Endothelial cell of umbilical vein (primary cell): ENCODE results near the gene RAD9A. TPM values are rescaled to one million over a fixed set of nuclear protein-coding genes. Genes with fewer than 3 reads are reported as not detected.

Experiments
- BruUV-seq: library from RNA; stranded (reverse); fragments of 400-500 nt; replicated peaks from 2 replicates; lab custom pipeline; 2021; lab: Mats Ljungman, UMichigan
- CTCF ChIA-PET: fragments of 300-600, 350-600 bp; sonication (Branson Sonifier 250); formaldehyde crosslinking; loops from one replicate; lab custom pipeline; 2021; ENCODE audit warnings: antibody characterized with exemption, inconsistent platforms; lab: Charles Lee
- POLR2A ChIA-PET: fragments of 300-600, 350-600 bp; sonication (Branson Sonifier 250); formaldehyde crosslinking; loops from one replicate; lab custom pipeline; 2021; ENCODE audit warnings: antibody characterized with exemption, inconsistent platforms; lab: Charles Lee
- DNase-seq: peaks from one replicate; pipeline ENCODE4 v3.0.0-alpha.2; 2011; ENCODE audit warnings: low read depth, low spot score
- FAIRE-seq: peaks from 2 replicates; lab custom pipeline; 2011; peaks lifted over from hg19 to GRCh38; lab: Jason Lieb, UNC
- H2AFZ ChIP-seq: 2 replicates; pipeline ENCODE4 v1.6.0; 2012; ENCODE audit warnings: low read depth, low read length, control low read depth, inconsistent platforms
- H3K27ac ChIP-seq: 2 replicates; pipeline ENCODE4 v1.5.1; 2011; ENCODE audit warnings: low read depth, mild to moderate bottlenecking, control low read depth, low read length, moderate library complexity; ENCODE audit not compliant: insufficient read depth
- H3K27me3 ChIP-seq, 2 experiments: 2 replicates each; pipeline versions ENCODE4 v1.6.0 to v1.6.1; 2011; ENCODE audit warnings: low read length in 2 of 2, mixed read lengths in 1 of 2; ENCODE audit not compliant: control insufficient read depth in 2 of 2, insufficient read depth in 2 of 2
- H3K36me3 ChIP-seq, 2 experiments: 2 replicates in 1 of 2; 3 replicates in 1 of 2; pipeline ENCODE4 v1.5.1; 2011; ENCODE audit warnings: low read length in 2 of 2, mild to moderate bottlenecking in 1 of 2, moderate library complexity in 1 of 2; ENCODE audit not compliant: control insufficient read depth in 2 of 2, insufficient read depth in 2 of 2; ENCODE audit errors: extremely low read depth in 1 of 2
- H3K4me1 ChIP-seq: 3 replicates; pipeline ENCODE4 v1.5.1; 2011; ENCODE audit warnings: mild to moderate bottlenecking, low read length; ENCODE audit not compliant: control insufficient read depth, insufficient read depth; ENCODE audit errors: extremely low read depth
- H3K4me2 ChIP-seq: 2 replicates; pipeline ENCODE4 v1.6.1; 2011; ENCODE audit warnings: low read length, control low read depth, mixed read lengths; ENCODE audit not compliant: insufficient read depth
- H3K4me3 ChIP-seq, 3 experiments: fragments of 200-600 bp in 1 of 3; sonication (generic), shearing (Covaris generic) in 1 of 3; replicated peaks in 1 of 3; 2 replicates each; pipeline ENCODE4 v1.5.1; 2011 to 2016; ENCODE audit warnings: control low read depth in 3 of 3, low read length in 3 of 3, mild to moderate bottlenecking in 2 of 3, inconsistent platforms in 1 of 3, low read depth in 1 of 3, moderate library complexity in 1 of 3; ENCODE audit not compliant: insufficient read depth in 1 of 3
- H3K79me2 ChIP-seq: 2 replicates; pipeline ENCODE4 v1.6.0; 2012; ENCODE audit warnings: low read length, inconsistent platforms; ENCODE audit not compliant: control insufficient read depth, insufficient read depth
- H3K9ac ChIP-seq: replicated peaks from 2 replicates; pipeline ENCODE3; 2011; ENCODE audit warnings: low read length, control low read depth; ENCODE audit not compliant: insufficient read depth; ENCODE audit errors: extremely low read depth
- H3K9me1 ChIP-seq: replicated peaks from 3 replicates; pipeline ENCODE4 v1.6.0; 2011; ENCODE audit warnings: mild to moderate bottlenecking, low read length; ENCODE audit not compliant: control insufficient read depth, insufficient read depth; ENCODE audit errors: extremely low read depth
- H3K9me3 ChIP-seq: replicated peaks from 2 replicates; pipeline ENCODE4 v1.5.1; 2012; ENCODE audit warnings: low read length, inconsistent platforms; ENCODE audit not compliant: control insufficient read depth, insufficient read depth
- H4K20me1 ChIP-seq: replicated peaks from 2 replicates; pipeline ENCODE3; 2011; ENCODE audit warnings: mild to moderate bottlenecking, low read length; ENCODE audit not compliant: control insufficient read depth, insufficient read depth; ENCODE audit errors: extremely low read depth
- CTCF ChIP-seq, 2 donors: IDR thresholded peaks; 1 replicate in 1 of 2; 2 replicates in 1 of 2; pipeline ENCODE4 v1.5.1; 2011; ENCODE audit warnings: low read length in 2 of 2, mild to moderate bottlenecking in 2 of 2, moderate library complexity in 2 of 2, control low read depth in 1 of 2, inconsistent platforms in 1 of 2, low read depth in 1 of 2; ENCODE audit not compliant: insufficient read depth in 1 of 2; ENCODE audit errors: extremely low read depth in 1 of 2
- EZH2 ChIP-seq: IDR thresholded peaks from 2 replicates; pipeline ENCODE4 v1.6.1; 2012; ENCODE audit warnings: borderline replicate concordance, low read depth, mild to moderate bottlenecking, moderate library complexity, low read length, inconsistent platforms; ENCODE audit not compliant: severe bottlenecking
- FOS ChIP-seq: IDR thresholded peaks from 2 replicates; pipeline ENCODE4 v1.6.1; 2011; ENCODE audit warnings: mild to moderate bottlenecking, low read length, moderate library complexity, borderline replicate concordance; ENCODE audit not compliant: insufficient read depth
- GATA2 ChIP-seq: IDR thresholded peaks from 2 replicates; pipeline ENCODE4 v1.7.0; 2011; ENCODE audit warnings: low read depth, mild to moderate bottlenecking, moderate library complexity, mixed read lengths, low read length; ENCODE audit not compliant: insufficient read length, insufficient read depth
- JUN ChIP-seq: IDR thresholded peaks from 2 replicates; pipeline ENCODE4 v1.6.1; 2011; ENCODE audit warnings: borderline replicate concordance, low read depth; ENCODE audit not compliant: insufficient read length, insufficient read depth
- MAX ChIP-seq: IDR thresholded peaks from 2 replicates; pipeline ENCODE4 v1.6.1; 2011; ENCODE audit not compliant: insufficient read depth, insufficient read length
- MYC ChIP-seq: IDR thresholded peaks from one replicate; pipeline ENCODE4 v1.6.1; 2011; ENCODE audit warnings: mild to moderate bottlenecking, low read depth, low read length
- POLR2A ChIP-seq: IDR thresholded peaks from 2 replicates; pipeline ENCODE4 v1.6.1; 2012; ENCODE audit warnings: low read depth, mild to moderate bottlenecking, control low read depth, low read length
- POLR2AphosphoS5 ChIP-seq: IDR thresholded peaks from 2 replicates; pipeline ENCODE4 v1.6.1; 2012; ENCODE audit warnings: low read depth, mild to moderate bottlenecking, control low read depth, low read length, moderate library complexity; ENCODE audit not compliant: insufficient read depth
- dilution Hi-C: fragments of 300-500 bp; cut with MboI; formaldehyde crosslinking; loops from one replicate; pipeline ENCODE4 v1.15.0; 2019; ENCODE audit warnings: low sequenced_read_pairs; ENCODE audit not compliant: extremely low pct_ligation_motif_present
- intact Hi-C: fragments of 100-400 bp; cut with micrococcal nuclease; formaldehyde crosslinking; loops from one replicate; pipeline ENCODE4 v1.10.0; 2022
- polyA plus RNA-seq, 4 experiments: library from polyadenylated mRNA; depleted of rRNA in 3 of 4; stranded (reverse) in 3 of 4; unstranded in 1 of 4; fragments of >200 nt; gene quantifications; 2 replicates each; pipeline versions ENCODE4 v1.2.1 to v1.2.3, GENCODE V29; 2011 to 2012; ENCODE audit warnings: missing spikeins in 1 of 4
- total RNA-seq: library from RNA; stranded (reverse); gene quantifications from 2 replicates; pipeline ENCODE4 v1.2.3, GENCODE V29; 2021

The RAD9A gene
- total and polyA plus RNA-seq, 2 donors (not counting 3 experiments of a cell fraction or from before 2014, with no cell fraction given) = 18.4 to 22.2 TPM

GRCh38 chr11:67392183-67392715 lies 463 bp downstream of the RAD9A start:
- peak overlapping the region; percentile 62 for H3K9ac ChIP-seq
- H3K4me3 ChIP-seq = peak overlapping the region; percentile 45 to 80 (median 68)
- H3K79me2 ChIP-seq = peaks cover 4% of the 10 kb centered on the region
- dilution Hi-C loops = no loop called here
- FAIRE-seq (peak; percentile 8), DNase-seq (no peak)
- no peaks in the 10 kb centered on the region for H3K27me3 ChIP-seq
- ChIA-PET CTCF (interaction anchor here (0.7 to 4.8 kb wide), 13 partner anchors 9 to 113 kb away, joined by 3 to 32 read pairs (median 5); partner anchors contain the start of genes PITPNM1 and PPP1CA), POLR2A (interaction anchor here (0.6 to 1.4 kb wide), 3 partner anchors 9 to 113 kb away, joined by 4 to 11 read pairs (median 8); partner anchors contain the start of genes PITPNM1 and PPP1CA)
- intact Hi-C loops = loop anchor here (1.0 kb wide), 1 partner anchor 9 kb away; the partner anchor contains the start of gene PPP1CA
- TF ChIP-seq MAX = no peak
- no peak for TF ChIP-seq EZH2
- no peak for TF ChIP-seq POLR2AphosphoS5
- TF ChIP-seq CTCF (IDR thresholded peaks at IDR 0.05; ENCODE audit: extremely low read depth in 1 of 2, insufficient read depth in 1 of 2, low read depth in 1 of 2, low read length in 2 of 2) = no peak
- TF ChIP-seq FOS = no peak
- no peak for TF ChIP-seq POLR2A
- TF ChIP-seq JUN = no peak
- TF ChIP-seq MYC = no peak
- TF ChIP-seq GATA2 = no peak
- no peaks in the 10 kb centered on the region for H3K9me1 ChIP-seq
- H2AFZ ChIP-seq = peak overlapping the region; percentile 87
- no peaks in the 10 kb centered on the region for H4K20me1 ChIP-seq
- peak overlapping the region; percentile 60 for H3K4me2 ChIP-seq
- H3K27ac ChIP-seq = peak overlapping the region; percentile 19
- no TSS peak for BruUV-seq
- peaks cover 15% of the 10 kb centered on the region for H3K4me1 ChIP-seq
- H3K36me3 ChIP-seq = peaks cover 0 to 5% of the 10 kb centered on the region in 2 experiments
- no peaks in the 10 kb centered on the region for H3K9me3 ChIP-seq
